Measurements from ENCODE around the gene PLA2G12B.

Gene PLA2G12B

GRCh38 chr10:72981028-72981881 lies 26.6 kb upstream of the PLA2G12B start:
- no peak for TF ChIP-seq CTCF (conservative IDR thresholded peaks at IDR 0.05; ENCODE audit: control insufficient read depth, insufficient read depth, low read depth, low read length)
- no peak overlapping the region for H3K4me3 ChIP-seq (ENCODE audit: control insufficient read depth, low read depth, low read length)
- no peak for DNase-seq (ENCODE audit: low read depth)

GRCh38 chr10:72980348-72980747 lies 25.7 kb upstream of the PLA2G12B start:
- no peak for TF ChIP-seq CTCF (conservative IDR thresholded peaks at IDR 0.05; ENCODE audit: control insufficient read depth, insufficient read depth, low read depth, low read length)
- no peak for DNase-seq (ENCODE audit: low read depth)
- no peak overlapping the region for H3K4me3 ChIP-seq (ENCODE audit: control insufficient read depth, low read depth, low read length)

GRCh38 chr10:72979709-72980108 lies 25.1 kb upstream of the PLA2G12B start:
- DNase-seq (ENCODE audit: low read depth): no peak
- TF ChIP-seq CTCF (conservative IDR thresholded peaks at IDR 0.05; ENCODE audit: control insufficient read depth, insufficient read depth, low read depth, low read length): no peak
- H3K4me3 ChIP-seq (ENCODE audit: control insufficient read depth, low read depth, low read length): no peak overlapping the region

- no peak for DNase-seq (ENCODE audit: low read depth)
- TF ChIP-seq CTCF (conservative IDR thresholded peaks at IDR 0.05; ENCODE audit: control insufficient read depth, insufficient read depth, low read depth, low read length): no peak
- H3K4me3 ChIP-seq (ENCODE audit: control insufficient read depth, low read depth, low read length): no peak overlapping the region
Measured at GRCh38 chr10:72976886-72977285, 22.3 kb upstream of the PLA2G12B start.

- H3K4me3 ChIP-seq (ENCODE audit: control insufficient read depth, low read depth, low read length): no peak overlapping the region
- no peak for TF ChIP-seq CTCF (conservative IDR thresholded peaks at IDR 0.05; ENCODE audit: control insufficient read depth, insufficient read depth, low read depth, low read length)
- no peak for DNase-seq (ENCODE audit: low read depth)
Measured at GRCh38 chr10:72956001-72956400, 1.4 kb upstream of the PLA2G12B start.

- no peak overlapping the region for H3K4me3 ChIP-seq (ENCODE audit: control insufficient read depth, low read depth, low read length)
- no peak for DNase-seq (ENCODE audit: low read depth)
- no peak for TF ChIP-seq CTCF (conservative IDR thresholded peaks at IDR 0.05; ENCODE audit: control insufficient read depth, insufficient read depth, low read depth, low read length)
Measured at GRCh38 chr10:72954230-72954595, 393 bp downstream of the PLA2G12B start.
